OCI-LY7 (cell line): ENCODE measurements around the gene RSAD1.

Experiments
- EZH2phosphoT487 ChIP-seq: fragments of 200-600 bp; sonication (generic); IDR thresholded peaks from 2 replicates; pipeline ENCODE4 v1.6.1; 2018; ENCODE audit warnings: low read depth, borderline replicate concordance, mild to moderate bottlenecking, mixed run types, antibody characterized with exemption, low read length, moderate library complexity, mixed read lengths
- TF ChIP-seq, protein P1 (sequence below): fragments of 200-600 bp; sonication (generic); conservative IDR thresholded peaks from 2 replicates; pipeline ENCODE4 v1.5.1; 2014; ENCODE audit warnings: mild to moderate bottlenecking, antibody characterized with exemption, low read length, moderate library complexity, mixed read lengths

DNA sequence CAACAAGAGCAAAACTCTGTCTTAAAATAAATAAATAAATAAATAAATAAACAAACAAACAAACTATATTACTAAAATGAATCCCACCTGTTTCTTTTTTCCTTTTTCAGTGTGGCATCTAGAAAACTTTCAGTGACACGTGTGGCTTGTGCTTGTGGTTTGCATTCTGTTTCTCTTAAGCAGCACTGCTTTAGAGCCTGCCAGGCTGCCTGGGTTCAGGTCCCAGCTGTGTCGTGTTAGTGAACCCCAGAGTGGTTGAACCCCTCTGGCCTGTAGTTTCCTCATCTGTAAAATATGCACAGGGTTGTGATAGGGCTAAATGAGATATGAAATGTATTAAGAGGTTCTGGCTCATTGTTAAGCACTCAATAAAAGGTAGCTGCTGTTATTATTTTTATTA is 41.8 kb downstream of the RSAD1 start:
- TF ChIP-seq, protein P1, sequence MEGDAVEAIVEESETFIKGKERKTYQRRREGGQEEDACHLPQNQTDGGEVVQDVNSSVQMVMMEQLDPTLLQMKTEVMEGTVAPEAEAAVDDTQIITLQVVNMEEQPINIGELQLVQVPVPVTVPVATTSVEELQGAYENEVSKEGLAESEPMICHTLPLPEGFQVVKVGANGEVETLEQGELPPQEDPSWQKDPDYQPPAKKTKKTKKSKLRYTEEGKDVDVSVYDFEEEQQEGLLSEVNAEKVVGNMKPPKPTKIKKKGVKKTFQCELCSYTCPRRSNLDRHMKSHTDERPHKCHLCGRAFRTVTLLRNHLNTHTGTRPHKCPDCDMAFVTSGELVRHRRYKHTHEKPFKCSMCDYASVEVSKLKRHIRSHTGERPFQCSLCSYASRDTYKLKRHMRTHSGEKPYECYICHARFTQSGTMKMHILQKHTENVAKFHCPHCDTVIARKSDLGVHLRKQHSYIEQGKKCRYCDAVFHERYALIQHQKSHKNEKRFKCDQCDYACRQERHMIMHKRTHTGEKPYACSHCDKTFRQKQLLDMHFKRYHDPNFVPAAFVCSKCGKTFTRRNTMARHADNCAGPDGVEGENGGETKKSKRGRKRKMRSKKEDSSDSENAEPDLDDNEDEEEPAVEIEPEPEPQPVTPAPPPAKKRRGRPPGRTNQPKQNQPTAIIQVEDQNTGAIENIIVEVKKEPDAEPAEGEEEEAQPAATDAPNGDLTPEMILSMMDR, result no peak
- no peak for TF ChIP-seq EZH2phosphoT487
